Left ventricle myocardium superior (tissue), 1 donor: ENCODE measurements around the gene PLCH2. TPM values are rescaled to one million over a fixed set of nuclear protein-coding genes. Genes with fewer than 3 reads are reported as not detected.

ENCODE experiments used
- ATAC-seq: fragments of 200-7000 bp; cut with Tn5 transposase; one replicate; pipeline ENCODE4 v1.9.1; 2020; ENCODE audit warnings: mild to moderate bottlenecking, moderate library complexity
- DNase-seq: peaks from one replicate; pipeline ENCODE4 v3.0.0-alpha.2; 2020
- intact Hi-C: fragments of 100-400 bp; cut with micrococcal nuclease; formaldehyde crosslinking; loops from one replicate; pipeline ENCODE4 v1.11.0; 2022
- total RNA-seq: library from RNA; stranded (reverse); fragmentation: NEBNext Ultra II Directional; extraction: Animal tissue kit (Norgen Biotek cat#: 25700); gene quantifications from one replicate; pipeline ENCODE4 v1.2.1, GENCODE V29; 2021
- donor health status: DM: no; HTN: yes; CAD: no; lungs with severe emphysema.

PLCH2 gene
- total RNA-seq, 1 donor from 2014 or later: 0.25 TPM

DNA sequence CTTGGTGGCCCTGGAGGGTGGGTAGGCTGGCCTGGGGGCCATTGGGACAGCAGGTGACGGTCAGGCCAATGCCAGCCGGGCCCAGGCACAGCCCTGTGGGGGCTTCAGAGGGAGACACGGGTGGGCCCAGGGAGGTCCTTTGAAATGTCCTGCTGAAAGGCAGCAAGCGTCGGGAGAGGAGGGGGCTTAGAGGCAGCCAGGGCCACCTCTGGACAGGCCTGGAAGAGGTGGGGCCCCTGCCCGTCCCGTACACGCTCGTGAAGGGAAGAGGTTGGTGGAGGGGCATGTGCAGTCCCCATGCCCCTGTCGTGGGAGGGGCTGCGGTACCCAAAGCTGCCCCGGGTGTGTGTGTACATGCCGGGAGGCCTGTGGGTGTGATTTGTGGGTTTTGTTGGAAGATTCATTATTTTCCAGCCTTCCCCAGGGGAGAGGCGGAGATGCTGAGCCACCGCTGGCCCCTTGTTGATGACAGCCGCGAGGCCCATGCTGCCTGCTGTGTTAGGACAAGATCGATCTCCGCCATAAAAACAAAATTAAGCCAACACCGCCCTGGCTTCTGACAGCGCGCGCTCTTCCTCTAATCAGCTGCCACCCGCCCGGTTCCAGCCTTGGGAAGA is 3.4 kb upstream of the PLCH2 start:
- ATAC-seq: no peak
- intact Hi-C loops: no loop called here
- DNase-seq: no peak

DNA sequence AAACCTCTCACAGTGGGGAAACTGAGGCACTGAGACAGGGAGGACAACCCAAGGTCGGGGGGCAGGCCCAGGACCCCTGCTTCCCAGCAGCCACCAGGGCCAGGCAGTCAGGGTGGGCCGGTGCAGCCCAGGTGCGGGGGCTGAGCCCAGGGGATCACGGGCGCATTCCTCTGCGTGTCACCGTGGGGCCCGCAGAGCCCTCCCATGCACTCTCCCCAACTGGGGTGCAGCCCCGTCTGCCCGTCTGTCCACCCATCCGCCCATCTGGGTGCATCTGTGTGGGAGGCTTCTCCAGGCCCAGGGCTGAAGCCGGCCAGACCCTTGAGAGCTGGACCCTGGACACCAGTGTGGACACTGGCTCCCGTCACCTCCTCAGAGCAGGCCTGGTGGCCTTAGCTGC is 2.9 kb upstream of the PLCH2 start:
- intact Hi-C loops: no loop called here
- ATAC-seq (no peak), DNase-seq (no peak)

DNA sequence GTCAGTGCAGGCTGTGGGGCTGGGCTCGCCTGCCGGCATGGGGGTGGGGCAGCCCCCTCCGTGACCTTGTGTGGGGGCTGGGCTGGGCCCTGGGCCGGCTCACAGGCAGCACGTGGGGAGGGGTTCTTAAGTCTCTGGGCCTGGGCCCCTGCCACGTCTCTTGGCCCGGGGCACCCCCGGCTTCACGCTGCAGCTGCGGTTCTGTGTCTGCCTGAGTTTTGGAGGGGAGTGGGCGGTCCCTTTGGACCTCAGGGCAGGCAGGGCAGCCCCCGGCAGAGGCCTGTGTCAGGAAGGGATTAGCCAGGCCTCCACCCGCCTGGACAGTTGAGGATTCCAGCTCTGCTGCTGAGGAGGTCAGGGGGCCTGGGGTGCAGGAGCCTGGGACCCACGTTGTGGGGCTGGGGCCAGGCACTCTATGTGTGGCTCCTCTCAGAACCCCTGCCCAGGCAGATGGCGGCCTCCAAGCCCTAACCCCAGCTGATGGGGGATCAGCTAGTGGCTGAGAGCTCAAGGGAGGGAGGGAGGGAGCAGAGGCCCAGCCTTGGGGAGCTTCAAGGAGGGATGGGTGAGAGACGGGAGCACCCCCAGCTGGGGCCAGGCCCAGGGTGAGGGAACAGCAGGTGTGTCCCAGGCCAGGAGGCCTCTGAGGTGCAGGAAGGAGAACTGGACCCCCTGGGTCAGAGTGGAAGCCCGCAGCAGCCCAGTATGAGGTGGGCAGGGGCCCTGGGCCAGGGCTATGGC is 1.8 kb upstream of the PLCH2 start:
- no peak for ATAC-seq

DNA sequence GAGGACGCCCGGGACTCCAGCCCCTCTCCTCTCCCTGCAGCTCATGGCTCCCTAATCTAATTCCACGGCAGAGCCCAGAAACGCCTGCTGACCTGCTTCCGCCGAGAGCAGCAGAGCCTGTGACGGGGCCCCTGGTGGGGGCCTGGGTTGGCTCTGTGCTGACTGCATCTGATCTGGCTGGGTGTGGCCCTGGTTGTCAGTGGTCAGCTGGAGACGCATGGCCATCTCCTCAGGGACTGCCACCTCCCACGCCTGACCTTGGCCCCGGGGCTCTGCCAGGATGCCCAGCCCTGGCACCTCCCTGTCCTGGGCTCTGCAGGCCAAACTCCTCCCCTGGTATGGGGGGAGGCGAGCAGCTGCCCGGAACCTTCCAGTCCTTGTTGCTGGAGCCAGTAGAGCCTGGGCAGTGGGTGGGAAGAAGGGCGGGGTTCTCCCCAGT is 1.1 kb upstream of the PLCH2 start:
- peak; percentile 60 for ATAC-seq

More for the DNA sequence above, 1.8 kb upstream of the PLCH2 start:
- no peak for DNase-seq
- intact Hi-C loops: no loop called here

DNA sequence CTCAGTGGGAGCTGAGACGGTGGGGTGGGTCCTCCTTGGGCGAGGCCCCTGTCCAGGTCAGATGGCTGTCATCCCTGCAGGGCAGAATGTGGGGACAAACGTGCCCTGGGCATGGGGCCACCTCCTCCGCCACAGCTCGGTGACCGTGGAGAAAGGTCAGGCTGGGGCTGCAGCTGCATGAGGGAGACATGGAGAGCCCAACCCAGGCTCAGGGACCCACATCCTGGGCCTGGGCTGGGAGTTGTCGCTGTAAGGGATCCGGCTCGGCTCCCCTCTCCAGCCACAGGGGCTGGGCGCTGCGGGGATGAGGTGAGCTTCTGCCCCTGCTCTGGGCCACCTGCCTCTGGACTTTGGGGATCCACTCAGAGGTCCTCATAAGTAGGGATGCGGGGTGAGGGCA is 518 bp upstream of the PLCH2 start:
- intact Hi-C loops: no loop called here
- no peak for ATAC-seq
- DNase-seq: no peak

More for the DNA sequence above, 1.1 kb upstream of the PLCH2 start:
- DNase-seq: no peak
- intact Hi-C loops: no loop called here

DNA sequence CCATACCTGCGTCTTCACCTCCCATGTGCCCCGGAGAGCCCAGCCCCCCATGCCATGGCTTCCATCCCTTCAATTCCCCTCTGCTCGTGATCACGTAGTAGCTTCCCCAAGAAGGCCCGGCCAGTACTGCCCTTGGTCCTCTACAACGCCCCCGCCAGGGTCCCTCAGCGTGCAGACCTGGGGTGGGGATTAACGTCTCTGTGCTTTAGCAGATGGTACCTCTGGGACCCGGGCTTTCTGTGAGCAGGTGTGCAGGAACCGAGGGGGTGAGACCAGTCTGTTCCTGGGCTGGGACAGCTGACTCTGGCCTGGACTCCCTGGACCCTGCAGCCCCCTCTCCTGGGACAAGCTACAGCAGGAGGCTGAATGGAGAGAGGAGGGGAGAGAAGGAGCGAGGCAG is 1.2 kb downstream of the PLCH2 start:
- intact Hi-C loops: no loop called here
- ATAC-seq (no peak), DNase-seq (no peak)

DNA sequence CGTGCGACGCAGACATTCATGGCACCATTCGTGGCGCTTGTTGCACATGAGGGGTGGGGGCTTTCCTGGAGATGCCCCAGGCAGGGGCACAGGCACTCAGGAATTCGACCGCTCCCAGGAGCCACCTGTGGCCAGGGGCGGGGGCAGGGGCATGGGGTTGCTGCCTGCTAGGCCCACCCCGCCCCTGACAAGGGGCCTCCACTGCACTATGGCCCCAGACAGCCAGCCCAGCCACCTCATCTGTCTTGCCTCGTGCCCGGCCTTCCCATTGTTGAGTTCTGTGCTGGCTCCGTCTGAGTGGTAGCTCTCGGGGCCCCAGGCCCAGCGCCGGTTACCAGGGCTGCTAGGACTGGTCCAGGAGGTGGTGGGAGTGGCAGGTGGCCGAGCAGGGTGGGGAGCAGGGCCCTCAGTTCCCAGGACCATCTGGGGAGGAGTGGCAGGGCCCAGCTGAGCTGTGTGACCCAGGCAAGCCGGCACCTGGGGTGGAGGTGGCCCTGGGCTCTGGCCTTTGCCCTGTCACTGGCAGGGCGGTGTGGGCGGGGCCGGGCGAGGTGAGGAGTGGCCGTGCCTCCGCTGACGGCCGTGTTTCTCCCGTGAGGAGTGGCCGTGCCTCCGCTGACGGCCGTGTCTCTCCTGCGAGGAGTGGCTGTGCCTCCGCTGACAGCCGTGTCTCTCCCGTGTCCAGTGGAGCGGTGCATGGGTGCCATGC is 1.9 kb downstream of the PLCH2 start:
- no peak for ATAC-seq
- DNase-seq: no peak
- intact Hi-C loops: no loop called here

DNA sequence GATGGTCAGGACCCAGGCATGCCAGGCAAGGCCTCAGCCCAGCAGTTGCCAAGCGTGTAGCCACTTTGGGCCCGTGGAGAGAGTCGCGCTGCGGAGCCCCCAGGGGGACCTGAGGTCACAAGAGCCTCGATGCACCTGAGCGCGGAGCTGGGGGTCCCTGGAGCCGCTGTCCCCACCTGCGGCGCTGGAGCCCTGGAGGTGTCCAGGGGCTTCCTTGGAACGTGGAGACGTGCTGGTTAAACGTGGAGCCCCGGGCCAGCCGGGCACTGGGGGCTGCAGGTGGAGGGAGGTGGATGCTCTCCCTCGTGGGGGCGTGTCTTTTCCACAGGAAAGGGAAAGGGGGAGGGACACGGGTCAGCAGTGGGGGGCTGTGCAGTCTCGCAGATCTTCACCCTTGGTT is 3.1 kb downstream of the PLCH2 start:
- intact Hi-C loops: no loop called here
- ATAC-seq: no peak
- DNase-seq: no peak

DNA sequence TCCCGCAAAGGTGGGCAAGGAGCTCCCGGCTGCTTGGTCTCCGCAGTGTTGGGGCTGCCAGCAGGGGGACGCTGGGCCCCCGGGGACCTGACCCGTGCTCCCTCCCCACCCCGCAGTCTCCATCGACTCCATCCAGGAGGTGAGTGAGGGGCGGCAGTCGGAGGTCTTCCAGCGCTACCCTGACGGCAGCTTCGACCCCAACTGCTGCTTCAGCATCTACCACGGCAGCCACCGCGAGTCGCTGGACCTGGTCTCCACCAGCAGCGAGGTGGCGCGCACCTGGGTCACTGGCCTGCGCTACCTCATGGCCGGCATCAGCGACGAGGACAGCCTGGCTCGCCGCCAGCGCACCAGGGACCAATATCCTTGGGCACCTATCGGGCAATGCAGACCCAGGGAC is 3.5 kb downstream of the PLCH2 start:
- ATAC-seq (no peak), DNase-seq (no peak)
- intact Hi-C loops: no loop called here

DNA sequence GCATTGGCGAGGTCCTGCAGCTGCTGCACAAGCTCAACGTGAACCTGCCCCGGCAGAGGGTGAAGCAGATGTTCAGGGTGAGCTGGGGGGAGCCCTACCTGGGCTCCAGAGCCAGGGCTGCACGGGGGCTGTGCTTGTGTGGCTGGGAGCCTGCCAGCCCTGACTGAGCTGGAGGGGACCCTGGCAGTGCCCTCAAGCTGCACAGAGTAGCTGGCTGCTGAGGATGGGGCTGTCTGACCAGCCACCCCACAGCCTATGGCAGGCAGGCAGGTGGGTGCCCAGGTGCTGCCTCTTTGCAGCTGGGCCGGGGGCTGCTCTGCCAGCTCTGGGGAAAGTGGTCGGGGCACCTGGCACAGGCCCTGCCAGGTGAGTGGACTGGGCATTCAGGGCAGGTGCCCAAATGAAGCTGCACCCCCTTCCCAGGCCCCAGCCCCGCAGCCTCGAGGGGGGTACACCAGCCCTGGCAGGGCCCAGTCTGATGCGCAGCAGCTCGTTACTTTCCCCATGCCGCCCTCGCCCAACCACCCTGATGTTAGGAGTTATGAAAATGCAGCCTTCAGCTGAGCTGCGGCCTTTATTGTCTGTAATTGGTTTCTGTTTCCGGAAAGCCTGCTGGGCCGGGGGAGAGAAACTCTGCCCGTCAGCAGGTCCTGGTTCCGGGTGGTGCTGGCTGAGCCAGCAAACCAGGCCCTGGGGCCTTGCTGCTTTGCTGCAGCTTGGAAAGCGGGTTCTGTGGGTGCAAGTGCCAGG is 4.3 kb downstream of the PLCH2 start:
- DNase-seq: no peak
- intact Hi-C loops: no loop called here
- ATAC-seq: no peak

DNA sequence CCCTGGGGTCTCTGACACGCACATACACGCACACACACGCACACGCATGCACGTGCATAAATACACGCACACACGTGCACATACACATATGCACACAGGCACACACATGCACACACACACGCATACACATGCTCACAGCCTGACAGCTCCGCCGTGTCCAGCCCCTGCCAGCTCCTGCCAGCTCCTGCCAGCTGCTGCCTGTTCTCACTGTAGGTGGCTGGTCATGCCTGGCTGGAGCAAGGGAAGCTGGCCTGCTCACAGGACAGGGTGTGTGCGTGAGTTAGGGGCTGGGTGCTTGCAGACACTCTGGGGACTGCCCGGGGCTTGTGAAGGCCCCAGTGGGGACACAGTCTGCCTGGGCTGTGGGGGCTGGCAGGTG is 4.9 kb downstream of the PLCH2 start:
- ATAC-seq (no peak), DNase-seq (no peak)
- intact Hi-C loops: no loop called here

DNA sequence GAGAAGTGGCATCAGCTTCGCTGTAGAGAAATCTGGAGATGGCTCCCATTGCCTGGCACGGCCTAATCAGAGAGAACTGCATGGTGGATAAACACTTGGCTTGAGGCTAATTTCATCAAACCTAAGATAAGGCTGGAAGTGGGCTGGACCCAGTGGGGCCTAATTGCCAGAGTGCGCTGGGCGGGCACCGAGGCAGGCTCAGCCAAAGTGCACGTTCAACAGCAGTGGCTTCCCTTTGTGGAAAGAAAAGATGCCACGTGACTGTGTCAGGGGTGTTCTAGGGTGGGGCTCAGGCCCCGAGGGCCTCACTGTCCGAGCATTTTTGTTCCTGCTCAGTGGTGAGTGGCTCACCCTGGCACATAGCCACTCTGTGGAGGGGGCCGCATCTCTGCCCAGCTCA is 5.8 kb downstream of the PLCH2 start:
- intact Hi-C loops: no loop called here
- DNase-seq (no peak), ATAC-seq (no peak)

DNA sequence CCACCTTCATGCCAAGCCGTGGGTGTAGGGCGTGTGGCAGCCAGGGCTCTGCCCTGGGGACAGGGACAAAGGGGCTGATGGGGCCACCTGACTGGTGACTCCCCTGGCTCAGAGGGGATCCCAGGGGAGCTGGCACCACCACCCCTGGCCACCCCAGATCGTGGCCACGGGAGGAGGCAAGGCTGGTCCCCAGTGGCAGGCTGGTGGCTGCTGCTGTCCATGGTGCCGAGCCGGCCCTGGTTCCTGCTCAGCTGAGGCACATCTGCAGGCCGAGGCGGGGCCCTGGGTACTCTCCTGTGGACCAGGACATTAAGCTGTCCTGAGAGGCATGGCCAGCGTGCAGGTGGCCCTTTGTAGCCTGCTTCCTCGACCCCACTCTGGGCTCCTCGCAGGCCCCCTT is 6.5 kb downstream of the PLCH2 start:
- intact Hi-C loops: no loop called here
- DNase-seq (no peak), ATAC-seq (no peak)

DNA sequence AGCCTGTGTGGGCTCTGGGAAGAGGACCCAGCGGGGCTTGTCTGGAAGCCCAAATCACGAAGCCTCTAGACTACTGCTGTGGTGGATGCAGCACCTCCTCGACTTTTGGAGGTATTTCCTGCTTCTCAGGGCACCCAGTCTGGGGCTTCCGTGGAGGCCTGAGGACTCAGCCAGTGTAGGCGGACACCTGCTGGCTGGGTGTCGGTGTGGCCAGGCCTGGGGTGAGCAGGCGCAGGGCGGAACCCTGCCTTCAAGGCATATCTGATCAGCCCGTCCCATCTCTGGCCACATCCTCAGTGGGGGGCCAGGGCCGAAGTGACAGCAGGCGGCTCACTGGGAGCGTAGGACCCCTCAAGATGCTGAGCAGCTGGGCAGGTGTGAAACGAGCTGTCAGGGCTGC is 6.9 kb downstream of the PLCH2 start:
- intact Hi-C loops: no loop called here
- ATAC-seq: no peak
- no peak for DNase-seq

DNA sequence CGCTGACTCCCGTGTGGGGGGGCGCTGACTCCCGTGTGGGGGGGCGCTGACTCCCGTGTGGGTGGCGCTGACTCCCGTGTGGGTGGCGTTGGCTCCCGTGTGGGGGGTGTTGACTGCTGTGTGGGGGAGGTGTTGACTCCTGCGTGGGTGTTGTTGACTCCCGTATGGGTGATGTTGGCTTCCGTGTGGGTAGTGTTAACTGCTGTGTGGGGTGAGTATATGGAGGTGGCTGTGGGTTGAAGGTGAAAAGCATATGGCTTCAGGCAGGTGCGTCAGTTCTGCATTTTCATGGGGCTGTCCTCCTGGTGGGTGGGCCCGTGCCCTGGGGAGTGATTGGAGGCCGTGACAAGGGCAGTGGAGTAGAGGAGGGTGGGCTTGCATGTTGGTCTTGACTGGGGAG is 7.9 kb downstream of the PLCH2 start:
- ATAC-seq: no peak
- intact Hi-C loops: no loop called here
- no peak for DNase-seq

DNA sequence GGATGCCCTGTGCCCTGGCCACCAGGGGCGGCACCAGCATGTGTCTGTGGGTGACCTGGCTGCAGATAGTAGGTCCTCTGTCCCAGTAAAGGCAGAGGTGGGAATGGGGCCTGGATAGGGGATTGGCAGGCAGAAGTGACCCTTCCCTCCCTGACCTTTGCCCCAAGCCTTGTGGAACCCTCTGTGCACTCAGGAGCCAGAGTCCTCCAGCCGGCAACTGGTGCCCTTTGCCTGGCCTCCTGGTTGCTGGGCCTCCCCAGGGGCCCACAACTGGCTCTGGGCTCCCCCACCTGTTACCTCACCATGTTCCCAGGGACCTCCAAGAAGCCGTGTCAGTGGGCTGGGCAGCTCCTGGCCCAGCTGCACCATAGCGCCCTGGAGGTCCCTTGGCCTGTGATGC is 10.0 kb downstream of the PLCH2 start:
- DNase-seq: no peak
- intact Hi-C loops: no loop called here
- no peak for ATAC-seq

DNA sequence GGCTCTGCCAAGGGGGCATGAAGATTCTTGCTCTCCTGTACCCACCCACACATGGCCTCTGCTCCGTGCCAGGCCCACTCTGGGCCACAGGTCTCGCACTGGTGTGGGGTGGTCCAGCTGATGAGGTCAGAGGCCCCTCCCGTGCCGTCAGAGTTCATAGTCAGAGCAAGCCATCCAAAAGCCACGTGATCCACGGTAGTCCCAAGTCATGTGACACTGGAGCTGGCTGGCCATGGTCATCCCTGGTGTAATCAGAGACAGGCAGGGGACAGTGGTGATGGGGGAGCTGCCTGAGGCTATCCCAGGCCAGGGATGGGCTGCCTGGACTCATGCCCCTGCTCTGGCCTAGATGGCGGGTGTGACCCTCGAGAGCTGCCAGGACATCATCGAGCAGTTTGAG is 10.5 kb downstream of the PLCH2 start:
- DNase-seq (no peak), ATAC-seq (no peak)
- intact Hi-C loops: no loop called here

DNA sequence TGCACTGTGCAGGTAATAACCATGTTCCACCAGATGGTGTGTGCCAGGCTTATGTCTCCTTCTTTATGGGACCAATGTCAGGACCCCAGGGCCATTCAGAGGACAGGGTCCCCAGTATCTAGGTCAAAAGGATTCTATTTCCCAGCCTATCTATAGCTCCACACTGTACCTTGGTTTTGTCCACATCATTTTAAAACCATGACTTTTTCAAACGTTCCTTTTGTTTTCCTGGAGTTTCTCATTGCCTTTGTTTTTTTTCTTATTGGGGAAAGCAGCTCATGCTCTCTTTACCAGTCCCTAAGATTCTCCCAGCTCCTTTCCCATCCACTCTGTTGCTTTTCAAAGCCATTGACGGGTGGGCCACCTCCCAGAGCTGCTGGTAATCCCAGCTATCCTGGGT is 12.6 kb downstream of the PLCH2 start:
- ATAC-seq (no peak), DNase-seq (no peak)
- intact Hi-C loops: no loop called here

DNA sequence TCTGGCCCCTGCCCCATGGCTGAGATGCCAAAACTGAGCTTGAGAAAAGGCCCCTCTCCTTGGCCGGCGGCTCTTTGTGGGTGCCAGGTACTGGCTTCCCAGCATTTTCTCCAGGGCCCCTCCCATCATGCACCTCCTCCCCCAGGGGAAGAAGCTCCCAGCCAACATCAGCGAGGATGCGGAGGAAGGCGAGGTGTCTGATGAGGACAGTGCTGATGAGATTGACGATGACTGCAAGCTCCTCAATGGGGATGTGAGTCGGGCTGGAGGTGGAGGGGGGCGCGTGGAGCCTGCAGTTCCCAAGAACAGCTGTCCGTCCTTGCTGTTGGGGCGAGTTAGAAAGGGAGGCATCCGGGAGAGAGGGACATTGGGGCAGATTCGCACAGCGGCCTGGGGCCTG is 13.5 kb downstream of the PLCH2 start:
- ATAC-seq (no peak), DNase-seq (no peak)
- intact Hi-C loops: no loop called here

DNA sequence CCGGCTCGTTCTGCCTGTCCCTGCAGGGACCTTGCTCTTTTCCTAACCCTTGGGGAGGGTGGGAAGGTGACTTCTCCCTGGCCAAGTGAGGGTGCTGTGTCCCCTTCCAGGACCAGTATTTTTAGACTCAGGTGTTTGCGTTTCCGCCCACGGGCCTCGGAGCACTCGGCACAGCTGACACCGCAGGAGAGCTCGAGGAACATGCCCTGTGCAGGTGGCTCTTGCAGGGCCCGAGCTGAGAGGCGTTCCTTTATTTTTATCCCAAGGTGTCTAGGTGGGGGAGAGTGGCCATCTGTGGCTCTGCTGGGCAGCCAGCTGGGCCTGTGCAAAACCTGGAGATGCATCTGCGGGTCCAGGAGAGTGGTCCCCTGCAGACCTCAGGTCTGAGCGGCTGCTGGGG is 16.0 kb downstream of the PLCH2 start:
- ATAC-seq: no peak
- intact Hi-C loops: no loop called here
- DNase-seq: no peak
